GM18870 (cell line): ENCODE results near the gene VSTM1.
"Not testable (repeated sequence)": the region's sequence is repeated elsewhere in the genome, so short reads cannot be mapped to it uniquely, and the experiment has no call there.

Experiments used
- ATAC-seq: cut with Tn5 transposase; IDR thresholded peaks from one replicate; pipeline ENCODE4 v1.9.1; 2021; ENCODE audit warnings: moderate library complexity; ENCODE audit not compliant: unreplicated experiment

The VSTM1 gene

GRCh38 chr19:54074851-54075250, 11.2 kb upstream of the VSTM1 start:
- ATAC-seq, result no peak

GRCh38 chr19:54073829-54074228, 10.1 kb upstream of the VSTM1 start:
- no peak for ATAC-seq

- ATAC-seq, result no peak
These were observed 5.8 kb upstream of the VSTM1 start for GRCh38 chr19:54069470-54069869.

- no peak for ATAC-seq
These were observed 1.1 kb downstream of the VSTM1 start for GRCh38 chr19:54062643-54063042.

GRCh38 chr19:54047616-54048015, 16.1 kb downstream of the VSTM1 start:
- no peak for ATAC-seq

GRCh38 chr19:54045771-54046170, 17.9 kb downstream of the VSTM1 start:
- ATAC-seq, result no peak

GRCh38 chr19:54042989-54043388, 20.7 kb downstream of the VSTM1 start:
- ATAC-seq, result no peak

GRCh38 chr19:54041969-54042606, 21.6 kb downstream of the VSTM1 start:
- ATAC-seq, result no peak

GRCh38 chr19:54040003-54040402, 23.7 kb downstream of the VSTM1 start:
- ATAC-seq, result no peak

- not testable (repeated sequence) for ATAC-seq
These were observed 27.2 kb downstream of the VSTM1 start for GRCh38 chr19:54036542-54036941.

GRCh38 chr19:54035215-54036178, 28.2 kb downstream of the VSTM1 start:
- ATAC-seq, result no peak

- ATAC-seq, result no peak
These were observed 32.7 kb downstream of the VSTM1 start for GRCh38 chr19:54030895-54031586.

GRCh38 chr19:54029930-54030490, 33.7 kb downstream of the VSTM1 start:
- no peak for ATAC-seq

- no peak for ATAC-seq
These were observed 34.4 kb downstream of the VSTM1 start for GRCh38 chr19:54029301-54029700.

GRCh38 chr19:54026656-54027055, 37.0 kb downstream of the VSTM1 start:
- no peak for ATAC-seq

- ATAC-seq, result no peak
These were observed 39.0 kb downstream of the VSTM1 start for GRCh38 chr19:54024660-54025059.

GRCh38 chr19:54023191-54023590, 40.5 kb downstream of the VSTM1 start:
- no peak for ATAC-seq

- no peak for ATAC-seq
These were observed 41.8 kb downstream of the VSTM1 start for GRCh38 chr19:54021932-54022331.

- no peak for ATAC-seq
These were observed 42.3 kb downstream of the VSTM1 start for GRCh38 chr19:54021363-54021762.

GRCh38 chr19:54017261-54017660, 46.4 kb downstream of the VSTM1 start:
- ATAC-seq, result no peak

GRCh38 chr19:54014920-54015560, 48.7 kb downstream of the VSTM1 start:
- ATAC-seq, result no peak
